ENCODE measurements around the gene CROCC2.
A peak's percentile ranks its signal among the peaks of the same experiment; 100 is the strongest.

Gene CROCC2

GRCh38 chr2:240906141-240906910, at the start of gene CROCC2:
TSS of gene CROCC2 (plus strand) at chr2:240906336. CDS start at chr2:240906514, 178 bp downstream.
- peak; percentile 64 for DNase-seq

GRCh38 chr2:240857039-240858008, 48.8 kb upstream of the CROCC2 start:
- no peak for DNase-seq

- no peak for DNase-seq
These were observed 47.8 kb upstream of the CROCC2 start for GRCh38 chr2:240858321-240858720.

- no peak for DNase-seq
These were observed 47.3 kb upstream of the CROCC2 start for GRCh38 chr2:240858871-240859270.

- DNase-seq, result no peak
These were observed 44.6 kb upstream of the CROCC2 start for GRCh38 chr2:240861547-240861946.

GRCh38 chr2:240864475-240864874, 41.7 kb upstream of the CROCC2 start:
- DNase-seq, result no peak

- DNase-seq, result no peak
These were observed 40.7 kb upstream of the CROCC2 start for GRCh38 chr2:240865391-240865790.

- no peak for DNase-seq
These were observed 37.6 kb upstream of the CROCC2 start, which contains the start of gene AGXT for GRCh38 chr2:240868286-240869108. TSS of gene AGXT (plus strand) at chr2:240868824. CDS start at chr2:240868866, 42 bp downstream.

GRCh38 chr2:240869109-240869955, 36.8 kb upstream of the CROCC2 start:
- DNase-seq, result no peak

GRCh38 chr2:240869956-240870875, 35.9 kb upstream of the CROCC2 start:
- DNase-seq, result no peak

GRCh38 chr2:240871071-240871958, 34.8 kb upstream of the CROCC2 start:
- DNase-seq, result no peak

- DNase-seq, result no peak
These were observed 33.6 kb upstream of the CROCC2 start for GRCh38 chr2:240872317-240873097.

GRCh38 chr2:240873098-240873788, 32.9 kb upstream of the CROCC2 start:
- DNase-seq, result no peak

- no peak for DNase-seq
These were observed 32.1 kb upstream of the CROCC2 start for GRCh38 chr2:240873805-240874714.

- no peak for DNase-seq
These were observed 31.4 kb upstream of the CROCC2 start for GRCh38 chr2:240874715-240875227.

- no peak for DNase-seq
These were observed 30.7 kb upstream of the CROCC2 start for GRCh38 chr2:240875228-240876034.

Measured in DMS79 (cell line).